ENCODE measurements around the gene SERPINB1. TPM values are rescaled to one million over a fixed set of nuclear protein-coding genes. Genes with fewer than 3 reads are reported as not detected.

The SERPINB1 gene
- total and polyA plus RNA-seq, 10 of the 15 experiments (the other 5 are each of a cell fraction or from before 2014, with no cell fraction given): 0.45 to 2.4 (median 0.83) TPM

DNA sequence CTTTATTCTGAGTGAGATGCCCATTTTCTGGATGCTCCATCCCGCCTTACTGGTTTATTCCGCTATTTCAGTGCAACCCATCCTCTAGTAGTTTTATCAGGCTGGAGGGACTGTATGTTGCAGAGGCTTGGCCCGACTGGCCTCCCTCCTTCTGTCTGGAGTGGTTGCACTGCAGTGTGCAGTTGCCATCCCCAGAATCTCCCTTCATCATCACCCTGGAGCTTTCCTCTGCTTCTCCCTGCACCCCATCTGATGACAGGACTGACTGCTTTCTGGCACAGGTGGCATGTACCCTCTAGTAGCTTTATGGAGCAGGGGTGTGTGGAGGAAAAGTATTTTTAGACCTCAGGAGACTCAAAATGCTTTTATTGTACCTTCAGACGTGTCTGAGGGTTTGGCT lies 55.4 kb downstream of the SERPINB1 start:
- intact Hi-C loops (cut with micrococcal nuclease; ENCODE audit: unreplicated experiment) (no loop called here), in situ Hi-C loops (cut with MboI) (loop anchor here (5.0 kb wide), 1 partner anchor 146 kb away; no protein-coding TSS in a partner anchor)
- WGBS (ENCODE audit: insufficient coverage, insufficient replicate concordance, low lambda C conversion rate, missing lambda C conversion rate): 97% methylated on average over 4 of the region's 4 CpGs
- Histone ChIP-seq H3K79me2 (ENCODE audit: control insufficient read depth, insufficient read depth, low read length) (no peaks in the 10 kb centered on the region; the same call in 1 of the 2 replicates), H3K4me3 (no peak overlapping the region), H3K27me3 (replicated peaks in 1 of 2; ENCODE audit: control insufficient read depth in 2 of 2, insufficient read depth in 2 of 2, low read length in 1 of 2) (no peaks in the 10 kb centered on the region), H3K4me2 (ENCODE audit: control insufficient read depth, insufficient read depth) (no peak overlapping the region), H3K9ac (ENCODE audit: control insufficient read depth, insufficient read depth, low read length) (no peak overlapping the region), H3K4me1 (ENCODE audit: control insufficient read depth, insufficient read depth, low read length) (no peaks in the 10 kb centered on the region), H3K9me3 (replicated peaks; ENCODE audit: control insufficient read depth, insufficient read depth, low read length) (no peaks in the 10 kb centered on the region), H3K27ac (ENCODE audit: control insufficient read depth, insufficient read depth) (no peak overlapping the region), H3K36me3 (ENCODE audit: control insufficient read depth in 2 of 2, insufficient read depth in 2 of 2, low read length in 1 of 2) (peaks cover 13 to 21% of the 10 kb centered on the region in 2 experiments), H4K20me1 (ENCODE audit: control insufficient read depth, insufficient read depth) (no peaks in the 10 kb centered on the region; the same call in 1 of the 2 replicates), H2AFZ (ENCODE audit: control insufficient read depth, low read depth, low read length) (no peak overlapping the region)
- ChIA-PET RAD21 (ENCODE audit: unreplicated experiment) (no interaction called here), POLR2A (no interaction called here), SMC1A (ENCODE audit: uncharacterized antibody, unreplicated experiment) (interaction anchor here (1.2 kb wide), 1 partner anchor 14 kb away, joined by 4 read pairs; no protein-coding TSS in a partner anchor), CTCF (interaction anchor here (1.6 kb wide), 1 partner anchor 125 kb away, joined by 4 read pairs; no protein-coding TSS in a partner anchor)
- TF ChIP-seq SREBF2 (IDR thresholded peaks at IDR 0.05; ENCODE audit: low read length) (no peak), NFXL1 (IDR thresholded peaks at IDR 0.05; ENCODE audit: borderline replicate concordance) (no peak), TCF3 (IDR thresholded peaks at IDR 0.05; ENCODE audit: borderline replicate concordance, insufficient read depth, low read depth, low read length) (no peak), USF2 (IDR thresholded peaks at IDR 0.05; ENCODE audit: borderline replicate concordance, low read depth, low read length) (no peak), YY1 (IDR thresholded peaks at IDR 0.05; ENCODE audit: low read depth, low read length) (no peak), RELA (IDR thresholded peaks at IDR 0.05; ENCODE audit: borderline replicate concordance, partially characterized antibody) (no peak), EP300 (IDR thresholded peaks at IDR 0.05; ENCODE audit: borderline replicate concordance in 1 of 2, control insufficient read depth in 1 of 2, low read depth in 2 of 2, low read length in 2 of 2) (no peak), ETV6 (conservative IDR thresholded peaks at IDR 0.05 in 1 of 2, IDR thresholded peaks at IDR 0.05 in 1 of 2; ENCODE audit: borderline replicate concordance in 1 of 2, low read depth in 1 of 2) (no peak), EED (IDR thresholded peaks at IDR 0.05; ENCODE audit: low read depth) (no peak), KDM1A (IDR thresholded peaks at IDR 0.05; ENCODE audit: borderline replicate concordance) (no peak), ESRRA (IDR thresholded peaks at IDR 0.05; ENCODE audit: low read length) (no peak), HDAC2 (IDR thresholded peaks at IDR 0.05) (no peak), FOXK2 (IDR thresholded peaks at IDR 0.05) (no peak), LARP7 (IDR thresholded peaks at IDR 0.05) (no peak), CEBPB (IDR thresholded peaks at IDR 0.05; ENCODE audit: borderline replicate concordance in 1 of 2, low read depth in 2 of 2, low read length in 2 of 2) (no peak), PBX3 (IDR thresholded peaks at IDR 0.05; ENCODE audit: insufficient replicate concordance, low read depth, low read length) (no peak), HCFC1 (IDR thresholded peaks at IDR 0.05; ENCODE audit: low read length) (no peak)
- no TSS peak for BruUV-seq (replicated peaks)
- DNase-seq (ENCODE audit: low read depth, low spot score) (no peak), ATAC-seq (no peak), FAIRE-seq (no peak)
